DND-41 (cell line): ENCODE data around the gene MIOX.

Source experiments
- CTCF ChIP-seq: IDR thresholded peaks from 2 replicates; pipeline ENCODE4 v1.5.1; 2012; ENCODE audit warnings: borderline replicate concordance, low read length, moderate library complexity, mild to moderate bottlenecking; ENCODE audit not compliant: poor library complexity, severe bottlenecking; ENCODE audit errors: extremely low read depth
- EZH2 ChIP-seq: IDR thresholded peaks from 3 replicates; pipeline ENCODE4 v1.6.1; 2012; ENCODE audit warnings: borderline replicate concordance, low read depth, mild to moderate bottlenecking, moderate library complexity, low read length, inconsistent platforms; ENCODE audit not compliant: severe bottlenecking

DNA sequence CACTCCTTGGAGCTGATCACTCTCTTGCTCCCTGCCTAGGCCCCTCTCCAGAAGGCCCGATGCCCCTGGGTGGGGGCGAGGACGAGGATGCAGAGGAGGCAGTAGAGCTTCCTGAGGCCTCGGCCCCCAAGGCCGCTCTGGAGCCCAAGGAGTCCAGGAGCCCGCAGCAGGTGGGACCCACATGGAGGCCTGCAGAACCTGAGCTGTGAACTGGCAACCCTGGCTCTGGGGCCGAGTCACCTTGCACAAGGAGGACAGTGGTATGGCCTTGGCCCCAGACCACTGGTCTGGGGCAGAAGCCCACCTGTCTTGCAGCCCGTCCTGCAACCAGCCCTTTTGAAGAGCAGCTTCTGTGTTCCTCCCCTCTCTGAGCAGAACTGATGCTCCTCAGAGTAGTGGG is 32.5 kb downstream of the MIOX start:
- no peak for TF ChIP-seq CTCF
- TF ChIP-seq EZH2 = no peak
